Calu3 (cell line): Measurements from ENCODE around the gene KLHDC10. TPM values are rescaled to one million over a fixed set of nuclear protein-coding genes. Genes with fewer than 3 reads are reported as not detected.
"Not testable (repeated sequence)": the region's sequence is repeated elsewhere in the genome, so short reads cannot be mapped to it uniquely, and the experiment has no call there.

Source experiments
- BruUV-seq: library from RNA; stranded (reverse); fragments of 400-500 nt; replicated peaks from 2 replicates; lab custom pipeline; 2021; lab: Mats Ljungman, UMichigan
- CTCF ChIA-PET: fragments of 300-600 bp; sonication (Branson Sonifier 250); formaldehyde crosslinking; loops from one replicate; lab custom pipeline; 2022; ENCODE audit warnings: antibody characterized with exemption; lab: Charles Lee
- DNase-seq: peaks from one replicate; pipeline ENCODE4 v3.0.0; 2022
- H3K27ac Mint-ChIP-seq: one replicate; pipeline ENCODE4 v1.8.0; 2022; ENCODE audit warnings: mixed read lengths; ENCODE audit not compliant: unreplicated experiment
- H3K27me3 Mint-ChIP-seq: one replicate; pipeline ENCODE4 v1.8.0; 2022; ENCODE audit warnings: mixed read lengths; ENCODE audit not compliant: unreplicated experiment
- H3K36me3 Mint-ChIP-seq: one replicate; pipeline ENCODE4 v1.8.0; 2022; ENCODE audit warnings: mild to moderate bottlenecking, moderate library complexity, mixed read lengths; ENCODE audit not compliant: insufficient read depth, unreplicated experiment
- H3K4me1 Mint-ChIP-seq: one replicate; pipeline ENCODE4 v1.8.0; 2022; ENCODE audit warnings: mild to moderate bottlenecking, low read depth, mixed read lengths; ENCODE audit not compliant: unreplicated experiment
- H3K4me3 Mint-ChIP-seq: one replicate; pipeline ENCODE4 v1.8.0; 2022; ENCODE audit warnings: mild to moderate bottlenecking, low read depth, moderate library complexity, mixed read lengths; ENCODE audit not compliant: unreplicated experiment
- H3K9me3 Mint-ChIP-seq: one replicate; pipeline ENCODE4 v1.8.0; 2022; ENCODE audit warnings: low read depth, mixed read lengths; ENCODE audit not compliant: unreplicated experiment
- CTCF ChIP-seq: fragments of 200-600 bp; IDR thresholded peaks from one replicate; pipeline ENCODE4 v1.8.0; 2022; ENCODE audit warnings: antibody characterized with exemption; ENCODE audit not compliant: unreplicated experiment
- intact Hi-C: fragments of 100-400 bp; cut with micrococcal nuclease; formaldehyde crosslinking; loops from one replicate; pipeline ENCODE4 v1.10.0; 2022; ENCODE audit not compliant: unreplicated experiment
- total RNA-seq: library from RNA; stranded (reverse); gene quantifications from 2 replicates; pipeline ENCODE4 v1.2.3, GENCODE V29; 2022

Gene KLHDC10
- total RNA-seq, 1 experiment from 2014 or later = 35.3 TPM

GRCh38 chr7:130070861-130071622 is 708 bp downstream of the KLHDC10 start:
- Mint-ChIP-seq H3K4me1 (peaks cover 27% of the 10 kb centered on the region), H3K36me3 (peaks cover 25% of the 10 kb centered on the region), H3K27me3 (no peaks in the 10 kb centered on the region), H3K27ac (peak overlapping the region; percentile 92), H3K9me3 (no peaks in the 10 kb centered on the region), H3K4me3 (peak overlapping the region; percentile 80)
- BruUV-seq = no TSS peak
- DNase-seq = no peak
- intact Hi-C loops = loop anchor here (5.0 to 10.0 kb wide), 5 partner anchors 41 to 684 kb away; no protein-coding TSS in a partner anchor
- CTCF ChIA-PET = interaction anchor here (0.6 to 1.5 kb wide), 5 partner anchors 25 to 1272 kb away, joined by 3 to 5 read pairs (median 4); no protein-coding TSS in a partner anchor
- no peak for TF ChIP-seq CTCF

GRCh38 chr7:130071701-130072622 is 1.6 kb downstream of the KLHDC10 start:
- no peaks in the 10 kb centered on the region for H3K9me3 Mint-ChIP-seq
- CTCF ChIA-PET = interaction anchor here (0.5 to 1.5 kb wide), 17 partner anchors 12 to 686 kb away, joined by 3 to 10 read pairs (median 3); partner anchors contain the start of gene TMEM209
- TF ChIP-seq CTCF = peak; percentile 81
- no peaks in the 10 kb centered on the region for H3K27me3 Mint-ChIP-seq
- peak; percentile 69 for DNase-seq
- intact Hi-C loops = loop anchor here (1.0 to 10.0 kb wide), 6 partner anchors 40 to 683 kb away; no protein-coding TSS in a partner anchor
- peaks cover 25% of the 10 kb centered on the region for H3K36me3 Mint-ChIP-seq
- TSS peak; percentile 37 for BruUV-seq
- H3K27ac Mint-ChIP-seq = no peak overlapping the region
- H3K4me1 Mint-ChIP-seq = peaks cover 27% of the 10 kb centered on the region
- H3K4me3 Mint-ChIP-seq = peak overlapping the region; percentile 80

DNA sequence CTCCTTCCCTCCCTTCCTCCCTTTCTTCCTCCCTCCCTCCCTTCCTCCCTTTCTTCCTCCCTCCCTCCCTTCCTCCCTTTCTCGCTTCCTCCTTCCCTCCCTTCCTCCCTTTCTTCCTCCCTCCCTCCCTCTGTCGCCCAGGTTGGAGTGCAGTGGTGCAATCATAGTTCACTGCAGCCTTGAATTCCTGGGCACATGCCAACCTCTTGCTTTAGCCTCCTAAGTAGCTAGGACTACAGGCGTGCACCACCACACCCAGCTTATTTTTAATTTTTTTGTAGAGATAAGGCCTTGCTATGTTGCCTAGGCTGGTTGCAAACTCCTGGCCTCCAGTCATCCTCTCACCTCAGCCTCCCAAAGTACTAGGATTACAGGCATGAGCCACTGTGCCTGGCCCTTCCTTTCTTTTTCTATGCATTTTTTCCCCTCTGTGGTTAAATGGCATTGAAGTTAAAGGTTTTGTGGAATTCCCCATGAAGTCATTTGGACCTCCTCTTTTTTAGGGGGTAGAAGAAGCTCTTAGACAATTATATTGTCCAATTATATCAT is 9.6 kb downstream of the KLHDC10 start:
- intact Hi-C loops = loop anchor here (10.0 kb wide), 2 partner anchors 405 to 675 kb away; no protein-coding TSS in a partner anchor
- H3K4me3 Mint-ChIP-seq = no peak overlapping the region
- H3K27ac Mint-ChIP-seq = no peak overlapping the region
- CTCF ChIA-PET = interaction anchor here (0.6 kb wide), 1 partner anchor 698 kb away, joined by 7 read pairs; no protein-coding TSS in a partner anchor
- no peaks in the 10 kb centered on the region for H3K9me3 Mint-ChIP-seq
- no peak for DNase-seq
- TF ChIP-seq CTCF = no peak
- peaks cover 14% of the 10 kb centered on the region for H3K4me1 Mint-ChIP-seq
- peaks cover 4% of the 10 kb centered on the region for H3K36me3 Mint-ChIP-seq
- no peaks in the 10 kb centered on the region for H3K27me3 Mint-ChIP-seq
- BruUV-seq = no TSS peak

DNA sequence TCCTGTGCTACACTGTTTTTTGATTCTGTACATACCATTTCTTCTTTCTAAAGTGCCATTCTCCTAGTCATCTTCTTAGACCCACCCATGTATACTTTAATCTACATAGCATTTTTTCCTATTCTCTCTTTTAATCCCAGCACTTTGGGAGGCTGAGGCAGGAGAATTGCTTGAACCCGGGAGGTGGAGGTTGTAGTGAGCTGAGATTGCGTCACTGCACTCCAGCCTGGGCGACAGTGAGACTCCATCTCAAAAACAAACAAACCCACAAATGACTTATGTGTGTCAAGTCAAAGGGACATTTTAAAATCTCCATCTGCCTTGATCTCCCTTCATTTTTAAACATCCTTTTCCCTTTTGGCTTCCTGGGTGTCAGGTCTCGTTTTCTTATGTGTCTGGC is 13.2 kb downstream of the KLHDC10 start:
- H3K27me3 Mint-ChIP-seq, H3K36me3 Mint-ChIP-seq, intact Hi-C loops, H3K27ac Mint-ChIP-seq, BruUV-seq, DNase-seq, H3K4me3 Mint-ChIP-seq, H3K9me3 Mint-ChIP-seq: not testable (repeated sequence)
- CTCF ChIA-PET = interaction anchor here (0.6 to 1.7 kb wide), 3 partner anchors 11 to 209 kb away, joined by 3 to 10 read pairs (median 3); partner anchors contain the start of gene CPA4
- peaks cover 29% of the 10 kb centered on the region for H3K4me1 Mint-ChIP-seq
